ENCODE measurements around the gene FBXW11.

FBXW11 gene

DNA sequence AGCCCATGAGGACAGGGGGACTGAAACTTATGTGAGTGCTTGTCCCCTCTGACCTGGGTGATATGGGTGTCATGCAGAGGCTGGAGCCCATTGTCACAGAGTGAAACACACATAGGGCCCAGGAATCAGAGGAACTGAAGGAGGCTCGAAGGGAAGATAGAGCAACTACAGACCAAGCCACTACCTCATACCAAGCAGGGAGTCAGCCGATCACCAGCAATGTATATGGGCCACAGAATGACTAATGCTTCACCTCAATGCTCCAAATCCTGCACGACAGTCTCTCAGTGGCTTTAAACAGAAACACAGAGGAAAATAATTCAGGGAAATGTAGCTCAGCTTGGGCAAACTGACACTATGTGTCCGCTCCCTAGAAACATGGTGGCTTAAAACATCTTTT is 8.9 kb upstream of the FBXW11 start:
- DNase-seq, result no peak

- no peak for DNase-seq
Measured at GRCh38 chr5:172010278-172010677, 3.8 kb upstream of the FBXW11 start.

DNA sequence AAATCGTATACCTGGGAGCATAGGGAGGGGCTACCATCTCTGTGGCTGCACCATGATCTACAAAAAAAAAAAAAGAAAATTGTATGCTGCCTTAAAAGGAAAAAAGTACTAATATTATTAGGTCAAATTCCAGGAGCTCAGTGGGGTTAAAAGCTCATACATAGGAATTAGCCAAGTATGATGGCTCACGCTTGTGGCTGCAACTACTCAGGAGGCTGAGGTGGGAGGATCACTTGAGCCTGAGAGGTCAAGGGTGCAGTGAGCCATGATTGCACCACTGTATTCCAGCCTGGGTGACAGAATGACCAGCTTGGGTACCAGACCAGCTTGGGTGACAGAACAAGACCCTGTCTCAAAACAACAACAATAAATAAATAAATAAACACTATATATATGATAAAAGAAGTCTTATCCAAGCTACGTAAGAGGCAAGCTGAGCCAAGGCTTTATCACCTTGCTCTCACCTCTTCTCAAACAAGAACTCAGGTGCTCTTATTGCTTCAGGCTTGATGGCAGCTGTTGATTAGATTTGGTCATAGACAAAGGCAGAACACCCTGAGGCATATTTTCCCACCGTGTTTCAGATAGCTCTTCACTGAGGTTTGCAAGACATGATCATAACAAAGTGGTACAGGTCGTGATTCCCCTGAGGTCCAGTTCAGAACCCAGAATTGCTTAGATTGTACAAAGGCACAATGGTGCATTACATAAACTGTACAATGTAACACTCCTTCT is 3.3 kb upstream of the FBXW11 start:
- no peak for DNase-seq

GRCh38 chr5:172008689-172009141 is 2.3 kb upstream of the FBXW11 start:
- DNase-seq, result no peak

DNA sequence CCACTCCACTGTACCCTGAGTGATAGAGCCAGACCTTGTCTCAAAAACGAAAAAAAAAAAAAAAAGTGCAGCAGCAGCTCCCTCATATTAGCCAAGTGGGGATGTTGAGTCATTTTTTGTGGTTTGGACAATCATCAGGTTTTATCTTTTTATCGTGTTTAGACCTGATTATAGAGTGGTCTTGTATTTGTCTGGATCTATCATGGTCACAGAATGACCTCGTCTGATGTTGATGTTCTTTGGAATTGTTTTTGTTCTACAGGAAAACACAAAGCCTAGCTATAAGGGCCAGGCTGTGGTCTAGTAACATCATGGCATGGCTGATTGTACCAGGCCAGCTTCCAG is 1.6 kb upstream of the FBXW11 start:
- no peak for DNase-seq

GRCh38 chr5:172007175-172008110 is 1.0 kb upstream of the FBXW11 start:
- DNase-seq, result no peak

GRCh38 chr5:172005708-172006320 is 624 bp downstream of the FBXW11 start:
- DNase-seq, result peak in 1 of 2 experiments; percentile 12

- no peak for DNase-seq
Measured at GRCh38 chr5:172004824-172005237, 1.6 kb downstream of the FBXW11 start.

GRCh38 chr5:172003746-172004145 is 2.7 kb downstream of the FBXW11 start:
- no peak for DNase-seq

- DNase-seq, result no peak
Measured at GRCh38 chr5:172002840-172003512, 3.5 kb downstream of the FBXW11 start.

- DNase-seq, result no peak
Measured at GRCh38 chr5:172002310-172002709, 4.1 kb downstream of the FBXW11 start.

GRCh38 chr5:171999877-172000276 is 6.6 kb downstream of the FBXW11 start:
- no peak for DNase-seq

- DNase-seq, result no peak
Measured at GRCh38 chr5:171999100-171999499, 7.3 kb downstream of the FBXW11 start.

- DNase-seq, result no peak
Measured at GRCh38 chr5:171997011-171997410, 9.4 kb downstream of the FBXW11 start.

DNA sequence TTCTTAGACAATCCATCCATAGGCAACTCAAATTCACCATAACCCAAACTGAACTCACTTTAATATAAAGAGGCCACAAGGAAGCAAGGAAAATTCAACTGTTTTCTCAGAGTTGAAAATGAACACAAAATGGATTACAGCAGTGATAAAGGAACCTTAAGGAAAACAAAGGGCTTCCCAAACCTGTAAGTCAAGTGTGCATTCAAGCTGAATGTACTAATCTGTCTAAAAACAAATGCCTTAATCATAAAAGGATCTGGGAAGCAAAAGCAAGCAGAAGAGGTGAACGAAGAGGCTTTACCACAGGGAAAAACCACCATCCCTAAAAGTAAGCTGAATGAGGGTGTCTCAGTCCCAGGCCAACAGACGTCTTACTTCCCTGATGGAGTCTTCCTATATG is 13.6 kb downstream of the FBXW11 start:
- DNase-seq, result no peak

- no peak for DNase-seq
Measured at GRCh38 chr5:171992305-171992704, 14.1 kb downstream of the FBXW11 start.

- DNase-seq, result no peak
Measured at GRCh38 chr5:171990713-171991015, 15.8 kb downstream of the FBXW11 start.

DNA sequence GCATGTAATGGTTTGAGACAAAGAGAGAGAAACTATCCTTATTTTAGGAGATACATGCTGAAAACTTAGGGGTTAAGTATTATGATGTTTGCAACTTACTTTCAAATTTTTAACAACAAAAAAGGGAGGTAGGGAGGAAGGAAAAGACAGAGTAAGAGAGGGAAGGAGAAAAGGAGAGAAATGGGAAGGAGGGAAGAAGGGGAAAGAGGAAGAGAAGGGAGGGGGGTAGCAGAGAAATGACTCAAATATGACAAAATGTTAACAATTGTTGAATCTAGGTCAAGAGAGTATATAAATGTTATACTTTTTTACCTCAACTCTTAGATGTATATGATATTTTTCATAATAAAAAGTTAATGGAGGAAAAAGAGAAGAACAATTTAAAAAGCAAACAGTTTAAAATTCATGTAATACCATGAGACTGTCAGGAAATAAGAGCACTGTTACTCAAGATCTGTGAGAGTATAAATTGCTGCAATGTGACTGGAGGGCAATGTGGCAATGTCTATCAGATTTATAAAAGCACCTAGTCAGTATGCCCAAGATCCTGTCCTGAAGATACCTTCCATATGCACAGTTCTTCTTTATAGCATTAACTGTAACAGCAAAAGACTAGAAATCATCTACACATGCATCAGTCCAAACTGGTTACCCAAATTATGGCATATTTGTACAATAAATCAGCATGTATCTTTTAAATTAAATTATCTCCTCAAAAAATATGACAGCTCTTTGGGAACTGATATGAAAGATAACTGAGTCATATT is 16.3 kb downstream of the FBXW11 start:
- no peak for DNase-seq

DNA sequence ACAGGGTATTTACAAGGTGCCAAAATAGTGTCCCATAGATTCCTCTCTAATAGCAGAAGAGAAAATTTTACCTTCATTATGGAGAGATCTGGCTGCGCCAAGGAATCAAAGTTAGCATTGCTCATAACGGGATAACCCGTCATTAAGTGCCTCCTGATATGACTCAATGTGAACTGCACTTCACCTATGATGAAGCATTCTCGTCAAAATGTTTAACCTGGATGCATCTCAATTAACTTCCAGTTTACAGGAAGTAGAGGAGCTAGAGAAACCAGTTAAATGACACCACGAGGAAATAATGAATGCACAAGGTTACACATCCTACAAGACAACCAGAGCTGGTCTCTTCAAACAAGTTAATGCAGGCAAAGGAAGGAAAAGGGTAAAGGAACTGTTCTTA is 17.2 kb downstream of the FBXW11 start:
- DNase-seq, result no peak

GRCh38 chr5:171986772-171987171 is 19.7 kb downstream of the FBXW11 start:
- DNase-seq, result no peak

DNA sequence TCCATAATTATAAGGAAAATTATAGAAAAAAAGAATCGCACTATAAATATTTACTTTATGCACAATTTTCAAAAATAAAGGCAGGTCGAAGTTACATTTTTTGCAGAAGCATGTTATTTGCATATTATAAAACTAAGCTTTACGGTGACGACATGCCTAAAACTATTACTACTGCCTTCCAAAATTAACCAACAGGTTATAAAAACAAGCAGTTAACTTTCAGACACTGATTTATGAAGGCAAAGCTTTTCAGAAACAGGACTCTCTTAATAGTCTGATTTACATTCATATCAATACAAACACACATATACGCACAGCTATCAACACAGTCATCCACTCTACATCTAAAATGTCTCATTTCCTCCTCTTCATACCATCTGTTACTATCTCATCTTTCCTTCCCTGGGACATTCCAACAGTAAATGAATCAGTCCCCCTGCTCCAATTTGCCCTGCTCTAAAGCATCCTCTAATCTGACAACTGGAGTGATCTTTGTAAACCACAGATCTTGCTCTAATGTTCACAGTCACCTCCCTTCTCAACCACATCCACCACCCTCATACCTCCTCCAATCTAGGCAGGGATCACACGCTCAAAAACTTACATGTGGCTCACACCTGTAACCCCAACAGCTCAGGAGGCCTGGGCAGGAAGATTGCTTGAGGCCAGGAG is 21.6 kb downstream of the FBXW11 start:
- DNase-seq, result no peak

DNA sequence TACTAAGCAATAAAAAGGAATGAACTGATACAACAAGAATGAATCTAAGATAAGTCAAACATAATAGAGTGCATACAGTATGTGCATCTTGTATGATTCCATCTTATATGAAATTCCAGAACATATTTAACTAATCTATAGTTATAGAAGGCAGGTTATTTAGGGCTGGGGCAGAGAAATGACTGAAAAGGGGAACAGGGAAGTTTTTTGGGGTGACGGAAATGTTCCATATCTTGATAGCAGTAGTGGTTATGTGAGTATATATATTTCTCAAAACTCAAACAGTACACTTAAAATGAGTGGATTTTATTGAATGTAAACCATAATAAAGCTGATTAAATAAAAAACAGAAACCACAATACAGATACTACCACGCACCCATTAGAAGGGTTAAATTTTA is 24.6 kb downstream of the FBXW11 start:
- DNase-seq, result no peak

Data from NCI-H187 (cell line).